Transverse colon (tissue), 4 donors: Measurements from ENCODE around the gene NFILZ.

Experiments used
- POLR2AphosphoS5 ChIP-seq, 3 donors: sonication (generic); formaldehyde crosslinking; IDR thresholded peaks; one replicate each; pipeline ENCODE4 v1.6.1; 2016; ENCODE audit warnings: antibody characterized with exemption in 3 of 3
- TF ChIP-seq, protein P1 (sequence below), 5 experiments: fragments of 200-600 bp in 3 of 5; fragments of 450-650 bp in 2 of 5; sonication (generic) in 3 of 5; IDR thresholded peaks; 1 replicate in 2 of 5; 2 replicates in 3 of 5; pipeline ENCODE4 v1.5.1; 2016 to 2017; ENCODE audit warnings: antibody characterized with exemption in 5 of 5, inconsistent platforms in 3 of 5, mild to moderate bottlenecking in 2 of 5, moderate library complexity in 1 of 5

DNA sequence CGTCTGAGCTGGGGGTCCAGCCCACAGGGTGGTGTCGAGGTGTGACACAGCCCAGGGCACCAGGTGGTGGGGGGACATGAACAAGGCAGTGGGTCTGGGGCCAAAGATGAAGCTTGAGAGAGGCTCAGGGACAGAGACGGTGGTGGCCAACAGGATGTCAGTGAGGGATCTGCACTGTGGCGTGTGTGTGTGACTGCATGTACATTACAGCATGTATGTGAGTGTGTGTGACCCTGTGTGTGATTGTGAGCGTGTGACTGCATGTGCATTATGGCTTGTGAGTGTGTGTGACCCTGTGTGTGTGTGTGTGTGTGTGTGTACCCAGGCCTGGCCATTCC lies 21.5 kb upstream of the NFILZ start:
- TF ChIP-seq, protein P1, sequence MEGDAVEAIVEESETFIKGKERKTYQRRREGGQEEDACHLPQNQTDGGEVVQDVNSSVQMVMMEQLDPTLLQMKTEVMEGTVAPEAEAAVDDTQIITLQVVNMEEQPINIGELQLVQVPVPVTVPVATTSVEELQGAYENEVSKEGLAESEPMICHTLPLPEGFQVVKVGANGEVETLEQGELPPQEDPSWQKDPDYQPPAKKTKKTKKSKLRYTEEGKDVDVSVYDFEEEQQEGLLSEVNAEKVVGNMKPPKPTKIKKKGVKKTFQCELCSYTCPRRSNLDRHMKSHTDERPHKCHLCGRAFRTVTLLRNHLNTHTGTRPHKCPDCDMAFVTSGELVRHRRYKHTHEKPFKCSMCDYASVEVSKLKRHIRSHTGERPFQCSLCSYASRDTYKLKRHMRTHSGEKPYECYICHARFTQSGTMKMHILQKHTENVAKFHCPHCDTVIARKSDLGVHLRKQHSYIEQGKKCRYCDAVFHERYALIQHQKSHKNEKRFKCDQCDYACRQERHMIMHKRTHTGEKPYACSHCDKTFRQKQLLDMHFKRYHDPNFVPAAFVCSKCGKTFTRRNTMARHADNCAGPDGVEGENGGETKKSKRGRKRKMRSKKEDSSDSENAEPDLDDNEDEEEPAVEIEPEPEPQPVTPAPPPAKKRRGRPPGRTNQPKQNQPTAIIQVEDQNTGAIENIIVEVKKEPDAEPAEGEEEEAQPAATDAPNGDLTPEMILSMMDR (IDR thresholded peaks at IDR 0.05): no peak
- no peak for TF ChIP-seq POLR2AphosphoS5 (IDR thresholded peaks at IDR 0.05)
